GM19455 (cell line): Measurements from ENCODE around the gene CABLES2.
"Not testable (repeated sequence)": the region's sequence is repeated elsewhere in the genome, so short reads cannot be mapped to it uniquely, and the experiment has no call there.

Experiments used
- ATAC-seq: cut with Tn5 transposase; IDR thresholded peaks from one replicate; pipeline ENCODE4 v1.9.1; 2021; ENCODE audit not compliant: unreplicated experiment

CABLES2 gene

DNA sequence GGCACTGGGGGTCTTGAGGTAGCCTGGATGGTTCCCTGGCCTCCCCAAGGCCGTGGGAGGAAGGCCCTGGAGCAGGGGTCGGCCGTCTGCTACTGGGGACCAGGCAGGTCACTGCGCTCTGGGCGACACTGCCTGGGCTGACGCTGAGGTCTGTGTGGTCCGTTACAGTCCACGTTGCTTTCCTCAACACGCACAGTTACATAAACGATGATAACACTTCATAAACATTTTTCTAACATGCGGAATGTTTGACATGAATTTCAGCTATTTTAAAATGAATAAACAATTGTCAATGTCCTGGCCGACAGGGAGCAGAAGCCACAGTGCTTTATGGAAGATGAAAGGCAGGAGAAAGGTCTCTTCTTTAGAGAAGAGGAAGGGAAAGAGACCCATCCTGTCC lies 30.4 kb upstream of the CABLES2 start:
- ATAC-seq = no peak

- ATAC-seq = no peak
Measured at GRCh38 chr20:62436692-62437091, 29.6 kb upstream of the CABLES2 start.

DNA sequence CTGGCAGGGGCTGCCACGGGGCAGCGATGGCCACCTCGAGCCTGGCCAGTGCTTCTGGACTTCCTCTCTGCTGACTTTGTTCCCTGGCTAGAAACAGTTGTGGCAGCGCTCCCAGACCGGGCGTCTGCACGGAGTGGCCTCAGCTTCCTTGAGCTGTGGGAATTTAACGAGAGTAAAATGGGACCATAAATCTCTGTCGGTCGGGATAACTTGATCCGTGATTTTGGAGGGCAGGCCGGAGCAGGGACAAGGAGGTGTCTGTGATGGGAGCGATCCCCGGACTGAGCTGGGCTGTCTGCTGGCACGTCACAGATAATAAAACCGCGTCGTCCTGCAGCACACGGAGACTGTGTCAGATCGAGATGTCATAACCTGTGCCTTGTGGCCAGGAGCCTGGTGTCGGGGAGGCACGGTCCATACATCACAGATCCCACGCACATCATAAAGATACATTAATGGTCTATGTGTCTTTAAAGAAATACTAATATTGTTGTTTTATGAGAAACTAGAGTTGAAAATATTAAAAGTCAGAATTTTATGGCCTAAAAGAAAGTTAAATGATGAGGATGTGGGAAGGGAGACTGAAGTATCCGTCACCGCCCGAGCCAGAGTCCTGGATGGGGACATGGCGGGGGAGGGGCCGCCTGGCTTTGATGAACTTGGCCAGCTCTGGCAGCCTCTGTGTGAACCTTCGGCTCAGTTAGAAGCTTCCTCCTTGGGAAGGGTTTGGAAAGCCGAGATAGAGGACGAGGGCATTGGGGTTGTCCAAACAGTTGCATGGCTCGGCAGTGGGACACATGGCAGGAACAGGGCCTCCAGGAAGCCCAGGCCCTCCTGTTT lies 26.8 kb upstream of the CABLES2 start:
- no peak for ATAC-seq

DNA sequence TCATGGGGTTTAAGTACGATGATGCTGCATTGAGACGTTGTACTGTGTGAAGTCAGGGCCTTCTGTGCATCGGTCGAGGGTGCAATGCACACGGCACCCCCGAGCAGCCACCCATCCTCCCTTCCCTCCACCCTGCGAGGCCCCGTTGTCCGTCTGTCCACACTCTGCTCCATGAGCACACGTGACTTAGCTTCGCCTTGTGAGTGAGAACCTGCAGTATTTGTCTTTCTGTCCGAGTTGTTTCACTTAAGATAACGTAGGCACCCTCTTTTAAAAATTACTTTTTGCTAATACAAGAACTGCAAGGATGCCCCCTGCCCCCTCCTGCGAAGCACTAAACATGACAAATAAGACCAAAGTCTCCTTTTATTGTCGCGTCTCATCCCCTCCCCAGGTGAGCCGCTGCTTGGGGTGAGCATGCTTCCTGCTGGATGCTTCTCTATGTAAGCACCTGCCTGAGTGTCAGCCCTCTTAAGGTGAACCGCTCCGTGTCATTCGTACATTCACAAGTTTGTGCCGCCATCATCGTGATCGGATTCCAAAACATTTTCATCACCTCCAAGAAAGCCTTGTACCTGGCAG lies 23.9 kb upstream of the CABLES2 start:
- ATAC-seq = no peak

DNA sequence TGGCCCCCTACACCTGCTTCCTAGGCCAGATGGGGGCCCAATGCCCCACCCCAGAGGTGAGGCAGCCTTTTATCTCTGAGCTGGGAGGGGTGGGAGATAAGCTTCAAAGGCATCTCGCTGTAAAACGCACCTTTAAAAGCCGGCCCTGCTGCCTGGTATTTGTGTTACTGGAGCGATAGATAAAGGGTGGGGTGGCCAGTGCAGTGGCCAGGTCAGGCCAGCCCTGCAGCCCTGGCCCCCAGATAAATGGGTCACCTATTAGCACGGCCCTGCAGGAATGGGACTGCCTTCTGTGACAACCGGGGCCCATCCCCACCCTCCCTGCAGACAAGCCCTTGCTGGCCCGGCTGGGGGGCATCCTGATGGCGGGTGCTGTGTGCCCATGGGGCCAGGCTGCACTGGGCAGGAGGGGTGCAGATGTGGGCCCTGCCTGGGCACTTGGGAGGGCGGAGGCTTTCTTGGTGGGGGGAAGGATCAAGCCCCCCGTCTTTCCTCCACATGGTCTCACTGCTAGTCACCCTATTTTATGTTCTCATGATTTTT lies 23.3 kb upstream of the CABLES2 start:
- ATAC-seq = no peak

DNA sequence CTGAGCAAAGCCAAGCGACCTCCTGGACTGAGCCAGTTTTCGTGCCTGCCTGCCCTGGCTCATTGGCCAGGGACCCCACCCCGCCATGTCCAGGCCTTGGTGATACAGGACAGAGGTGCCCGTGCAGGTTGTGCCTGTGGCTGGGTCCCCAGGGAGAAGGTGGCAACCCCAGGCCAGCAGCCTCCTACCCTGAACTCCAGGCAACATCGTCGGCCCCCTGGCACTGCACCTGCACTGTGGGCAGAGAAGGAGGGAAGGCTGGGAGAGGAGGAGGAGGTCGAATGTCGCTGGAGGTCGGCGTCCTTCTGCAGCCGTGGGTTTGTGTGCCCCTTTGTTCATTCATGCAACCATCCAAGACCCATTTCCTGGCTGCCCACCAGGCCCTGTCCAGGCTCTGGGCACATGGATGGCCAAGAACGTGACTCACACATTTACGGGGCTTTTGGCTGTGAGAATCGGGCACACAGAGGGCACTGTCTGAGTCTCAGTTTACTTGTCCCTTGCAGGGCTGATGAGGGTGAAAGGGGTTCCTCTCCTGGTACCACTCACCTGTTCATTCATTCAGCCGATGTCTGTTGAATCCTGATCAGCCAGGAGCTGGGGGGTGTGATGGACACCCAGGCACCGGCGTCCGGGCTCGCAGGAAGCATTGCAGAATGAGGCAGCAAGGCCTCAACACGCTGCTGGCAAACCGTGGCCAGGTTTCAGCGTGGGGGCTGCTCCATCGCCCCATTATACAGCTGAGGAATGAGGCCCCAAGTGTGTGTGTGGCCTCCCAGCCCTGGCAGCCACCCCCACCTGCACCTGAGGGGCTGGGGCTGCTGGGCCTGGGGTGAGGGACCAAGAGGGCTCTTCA lies 22.6 kb upstream of the CABLES2 start:
- no peak for ATAC-seq

GRCh38 chr20:62428396-62429295 lies 21.6 kb upstream of the CABLES2 start:
- no peak for ATAC-seq

DNA sequence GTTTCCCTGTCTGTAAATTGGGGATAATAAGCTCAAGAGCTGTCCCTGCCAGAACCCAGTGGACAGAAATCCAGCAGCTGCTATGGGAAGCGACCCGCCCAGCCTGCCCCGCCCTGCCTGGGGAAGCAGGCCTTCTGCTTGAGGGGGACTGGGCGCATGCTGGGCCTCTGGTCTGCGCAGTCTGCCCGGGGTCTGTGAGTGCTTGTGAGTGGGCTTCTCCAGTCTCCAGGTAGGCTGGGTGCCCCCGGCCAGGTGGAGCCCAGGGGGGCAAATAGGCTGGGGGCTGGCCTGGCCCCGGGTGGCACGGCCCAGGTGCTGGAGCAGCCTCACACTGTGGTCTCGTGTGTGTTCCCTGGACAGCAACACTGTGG lies 20.9 kb upstream of the CABLES2 start:
- no peak for ATAC-seq

DNA sequence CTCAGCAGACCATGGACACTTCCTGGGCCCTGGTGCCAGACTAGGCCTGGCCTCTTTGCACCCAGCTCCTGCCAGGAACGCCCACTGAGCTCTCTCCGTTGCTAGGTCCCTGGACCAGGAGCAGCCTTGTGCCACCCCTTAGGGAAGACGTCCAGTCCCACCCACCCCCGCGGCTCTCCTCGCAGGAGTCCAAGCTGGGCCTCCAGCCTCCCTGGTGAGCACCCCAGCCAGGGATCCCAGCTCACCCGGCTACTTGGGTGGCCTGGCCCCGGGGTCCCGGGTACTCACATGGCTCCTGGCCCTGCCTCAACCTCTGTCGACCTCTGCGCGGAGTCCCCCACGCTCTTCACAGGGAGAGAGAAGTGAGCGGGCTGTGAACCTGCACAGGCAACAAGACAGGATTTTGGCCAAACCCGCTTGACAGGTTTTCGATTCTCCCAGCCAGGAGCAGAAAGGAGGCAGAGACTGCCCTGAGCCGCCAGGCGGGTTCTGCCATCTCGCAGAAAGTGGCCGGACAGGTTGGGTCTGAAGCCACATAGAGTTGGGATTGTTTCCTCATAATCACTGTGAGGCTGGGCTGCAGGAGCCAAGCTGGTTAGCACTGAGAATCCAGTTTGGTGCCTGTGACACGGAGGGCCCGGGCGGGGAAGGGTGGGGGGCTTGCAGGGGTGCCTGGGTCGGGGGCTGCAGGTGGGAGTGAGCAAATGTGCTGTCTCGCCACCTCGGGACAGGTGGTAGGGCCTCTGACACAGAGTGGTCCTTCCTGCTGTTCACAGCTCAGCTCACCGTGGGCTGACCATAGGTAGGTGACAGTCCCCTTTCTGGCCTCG lies 20.3 kb upstream of the CABLES2 start, which contains the start of gene RBBP8NL:
Gene RBBP8NL (minus strand): TSS at position 368 of the 830 bp plus-strand sequence. CDS start 7,892 bp downstream, outside the sequence.
- ATAC-seq = no peak

- ATAC-seq = no peak
Measured at GRCh38 chr20:62426699-62427131, 19.6 kb upstream of the CABLES2 start.

GRCh38 chr20:62426059-62426348 lies 18.9 kb upstream of the CABLES2 start:
- not testable (repeated sequence) for ATAC-seq

DNA sequence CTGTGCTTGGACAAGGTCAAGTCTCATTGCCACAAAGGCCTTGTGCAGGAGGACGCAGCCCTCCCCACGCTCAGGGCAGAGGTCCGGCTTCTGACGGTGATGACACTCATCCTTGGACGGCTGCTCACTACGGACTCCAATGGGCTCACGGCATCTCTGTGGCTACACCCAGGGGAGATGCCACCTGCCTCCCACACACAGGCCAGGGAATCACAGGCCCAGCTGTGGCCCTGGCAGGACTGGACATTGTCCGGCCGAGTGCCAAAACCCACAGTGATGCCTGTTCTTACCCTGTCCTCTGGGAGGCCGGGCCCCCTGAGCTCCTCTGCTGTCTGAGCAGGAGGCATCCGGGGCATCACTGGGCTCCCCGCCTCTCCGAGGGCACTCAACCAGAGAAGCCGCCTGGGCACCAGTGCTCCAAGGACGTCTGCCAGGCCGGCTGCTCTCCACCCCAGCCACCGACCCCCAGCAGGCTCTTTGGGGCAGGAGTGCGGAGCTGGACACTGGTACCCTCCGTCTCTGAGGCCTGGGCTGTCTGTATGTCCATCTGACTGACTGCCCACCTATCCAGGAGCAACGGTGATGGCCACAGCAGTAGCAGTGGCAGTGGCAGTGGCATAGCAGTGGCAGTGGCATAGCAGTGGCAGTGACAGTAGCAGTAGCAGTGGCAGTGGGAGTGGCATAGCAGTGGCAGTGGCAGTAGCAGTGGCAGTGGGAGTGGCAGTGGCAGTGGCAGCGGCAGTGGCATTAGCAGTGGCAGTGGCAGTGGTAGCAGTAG lies 18.4 kb upstream of the CABLES2 start:
- no peak for ATAC-seq

- ATAC-seq = no peak
Measured at GRCh38 chr20:62424249-62425107, 17.4 kb upstream of the CABLES2 start.

GRCh38 chr20:62423326-62423706 lies 16.2 kb upstream of the CABLES2 start:
- ATAC-seq = no peak

DNA sequence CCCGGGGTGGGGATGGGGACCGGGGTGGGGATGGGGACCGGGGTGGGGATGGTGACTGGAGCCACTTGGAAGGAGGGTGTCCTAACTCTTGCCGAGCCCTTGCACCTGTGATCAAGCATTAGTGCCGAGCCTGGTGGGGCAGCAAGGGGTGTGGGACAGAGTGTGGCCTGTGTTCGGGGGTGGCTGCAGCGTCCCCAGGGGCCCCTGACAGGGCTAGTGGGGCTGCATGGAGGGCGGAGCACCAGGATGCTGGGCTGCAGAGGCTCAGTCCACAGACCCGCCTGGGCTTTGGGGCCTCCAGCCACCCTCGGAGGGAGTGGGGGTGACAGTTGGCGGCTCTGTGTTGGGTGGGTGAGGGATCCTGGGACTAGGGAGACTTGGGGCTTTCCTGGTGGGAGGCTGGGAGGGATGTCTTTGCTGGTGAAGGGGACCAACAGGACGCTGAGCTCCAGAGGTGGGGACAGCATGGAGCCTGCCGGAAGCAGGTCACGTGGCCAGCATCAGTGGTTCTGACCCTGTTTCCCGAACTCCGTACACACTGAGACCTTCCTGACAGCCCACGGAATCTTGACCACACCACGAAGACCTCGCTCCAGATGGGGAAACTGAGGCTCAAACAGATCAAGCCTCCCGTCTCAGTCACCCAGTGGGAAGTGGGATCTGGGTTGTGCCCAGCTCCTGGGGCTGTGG lies 15.7 kb upstream of the CABLES2 start:
- ATAC-seq = no peak

GRCh38 chr20:62421716-62421990 lies 14.6 kb upstream of the CABLES2 start:
- ATAC-seq = no peak

DNA sequence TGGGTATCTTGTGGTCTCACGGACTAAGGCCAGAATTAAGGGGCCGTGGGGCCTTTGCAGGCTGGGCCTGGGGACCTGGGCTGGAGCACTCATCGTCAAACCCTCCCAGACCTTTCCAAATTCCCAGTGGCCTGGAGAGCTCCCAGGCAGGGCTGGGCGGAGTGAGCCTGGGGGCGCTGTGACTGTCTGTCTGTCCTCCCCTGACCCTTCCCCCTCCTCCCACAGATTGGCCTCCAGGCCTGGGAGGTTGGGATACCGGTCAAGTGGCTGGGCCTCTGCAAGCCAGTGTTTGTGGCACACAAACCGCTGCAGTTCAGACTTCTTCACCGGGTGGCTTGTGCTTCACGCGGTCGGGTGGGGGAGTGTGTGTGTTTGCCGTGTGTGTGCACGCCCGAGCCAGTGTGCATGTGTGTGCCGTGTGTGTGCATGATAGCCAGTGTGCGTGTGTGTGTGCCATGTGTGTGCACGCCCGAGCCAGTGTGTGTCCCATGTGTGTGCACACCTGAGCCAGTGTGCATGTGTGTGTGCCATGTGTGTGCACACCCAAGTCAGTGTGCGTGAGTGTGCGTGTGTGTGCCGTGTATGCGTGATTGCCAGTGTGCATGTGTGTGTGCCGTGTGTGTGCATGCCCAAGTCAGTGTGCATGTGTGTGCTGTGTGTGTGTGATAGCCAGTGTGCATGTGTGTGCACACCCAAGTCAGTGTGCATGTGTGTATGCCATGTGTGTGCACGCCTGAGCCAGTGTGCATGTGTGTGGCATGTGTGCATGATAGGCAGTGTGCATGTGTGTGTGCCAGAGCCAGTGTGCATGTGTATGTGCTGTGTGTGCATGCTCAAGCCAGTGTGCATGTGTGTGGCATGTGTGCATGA lies 14.0 kb upstream of the CABLES2 start:
- no peak for ATAC-seq
